Measurements from ENCODE around the gene NPDC1. TPM values are rescaled to one million over a fixed set of nuclear protein-coding genes. Genes with fewer than 3 reads are reported as not detected.

Gene NPDC1
- polyA plus RNA-seq, 3 donors, result 28.3 to 38.5 (median 32.0) TPM

DNA sequence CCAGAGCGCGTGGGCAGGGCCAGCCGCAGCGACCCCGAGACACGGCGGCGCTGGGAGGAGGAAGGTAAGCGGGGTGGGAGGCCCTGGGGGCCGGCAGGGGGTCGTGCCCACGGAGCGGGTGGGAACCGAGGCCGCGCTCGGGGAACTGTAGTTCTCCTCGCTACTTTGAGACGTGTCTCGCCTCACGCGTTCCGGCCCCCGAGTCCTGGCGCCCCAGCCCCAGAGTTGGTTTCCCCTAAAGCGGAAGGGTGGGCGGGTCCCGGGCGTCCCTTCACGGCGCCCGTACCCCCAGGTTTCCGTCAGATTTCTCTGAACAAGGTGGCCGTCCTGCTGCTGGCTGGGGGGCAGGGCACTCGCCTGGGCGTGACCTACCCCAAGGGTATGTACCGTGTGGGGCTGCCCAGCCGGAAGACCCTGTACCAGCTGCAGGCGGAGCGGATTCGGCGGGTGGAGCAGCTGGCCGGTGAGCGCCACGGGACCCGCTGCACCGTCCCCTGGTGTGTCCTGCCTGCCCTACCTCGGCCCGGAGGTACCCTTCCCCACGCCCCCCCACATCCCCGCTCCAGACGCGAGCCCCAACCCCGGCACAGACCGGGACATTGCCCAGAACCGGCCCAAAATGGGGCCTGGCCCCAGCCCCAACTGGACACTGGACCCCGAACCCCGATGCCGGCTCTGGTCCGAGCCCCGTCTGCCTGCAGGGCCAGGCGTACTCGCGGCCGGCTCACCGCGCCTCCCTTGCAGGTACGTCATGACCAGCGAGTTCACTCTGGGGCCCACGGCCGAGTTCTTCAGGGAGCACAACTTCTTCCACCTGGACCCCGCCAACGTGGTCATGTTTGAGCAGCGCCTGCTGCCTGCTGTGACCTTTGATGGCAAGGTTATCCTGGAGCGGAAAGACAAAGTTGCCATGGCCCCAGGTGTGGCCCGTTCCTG, 32.0 kb upstream of the NPDC1 start:
- DNase-seq, result no peak

DNA sequence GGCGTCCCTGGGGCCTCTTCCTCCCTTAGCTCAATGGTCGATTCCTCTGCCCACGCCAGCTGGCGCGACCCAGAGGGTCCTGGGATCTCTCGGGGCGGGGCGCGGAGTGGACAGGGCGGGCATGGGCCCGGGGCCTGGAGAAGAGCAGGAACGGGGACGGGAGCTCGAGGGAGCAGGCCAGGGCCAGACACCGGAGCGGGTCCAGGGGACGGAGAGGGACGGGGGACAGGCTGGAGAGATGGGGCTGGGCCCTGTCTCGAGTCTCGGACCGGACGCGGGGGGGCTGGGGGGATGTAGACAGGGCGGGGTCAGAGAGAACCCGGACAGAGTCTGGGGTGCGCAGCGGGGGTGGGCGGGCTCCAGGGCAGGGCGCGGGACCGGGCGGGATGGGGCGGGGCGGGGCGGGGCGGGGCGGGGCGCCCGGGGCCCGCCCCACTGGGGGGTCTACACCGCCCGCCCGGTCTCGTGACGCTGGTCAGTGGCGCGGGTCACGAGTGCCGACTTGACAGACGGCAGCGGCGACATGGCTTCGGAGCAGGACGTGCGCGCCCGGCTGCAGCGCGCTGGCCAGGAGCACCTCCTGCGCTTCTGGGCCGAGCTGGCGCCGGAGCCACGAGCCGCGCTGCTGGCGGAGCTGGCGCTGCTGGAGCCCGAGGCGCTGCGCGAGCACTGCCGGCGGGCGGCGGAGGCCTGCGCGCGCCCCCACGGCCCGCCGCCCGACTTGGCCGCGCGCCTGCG, 31.2 kb upstream of the NPDC1 start, which contains the start of gene UAP1L1:
TSS of gene UAP1L1 (plus strand) at position 508 of the 738 bp plus-strand sequence. CDS start at position 524, 16 bp downstream.
- DNase-seq, result no peak

DNA sequence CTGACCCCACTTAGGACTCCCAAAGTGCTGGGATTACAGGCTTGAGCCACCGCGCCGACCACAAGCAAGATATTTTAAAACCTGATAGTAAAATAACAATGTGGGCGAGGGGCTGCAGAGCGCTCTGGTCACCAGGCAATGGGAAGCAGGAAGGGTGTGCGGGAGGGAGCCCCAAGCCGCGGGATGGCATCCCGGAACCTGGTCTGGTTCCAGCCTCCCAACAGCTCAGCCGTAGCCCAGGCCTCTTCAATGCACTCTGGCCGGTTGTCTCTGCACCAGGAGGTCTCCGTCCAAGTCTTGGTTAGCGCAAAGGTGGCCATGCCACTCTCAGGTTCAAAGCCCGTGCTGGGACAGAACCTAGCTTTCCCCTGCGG, 30.6 kb upstream of the NPDC1 start:
- DNase-seq, result no peak

DNA sequence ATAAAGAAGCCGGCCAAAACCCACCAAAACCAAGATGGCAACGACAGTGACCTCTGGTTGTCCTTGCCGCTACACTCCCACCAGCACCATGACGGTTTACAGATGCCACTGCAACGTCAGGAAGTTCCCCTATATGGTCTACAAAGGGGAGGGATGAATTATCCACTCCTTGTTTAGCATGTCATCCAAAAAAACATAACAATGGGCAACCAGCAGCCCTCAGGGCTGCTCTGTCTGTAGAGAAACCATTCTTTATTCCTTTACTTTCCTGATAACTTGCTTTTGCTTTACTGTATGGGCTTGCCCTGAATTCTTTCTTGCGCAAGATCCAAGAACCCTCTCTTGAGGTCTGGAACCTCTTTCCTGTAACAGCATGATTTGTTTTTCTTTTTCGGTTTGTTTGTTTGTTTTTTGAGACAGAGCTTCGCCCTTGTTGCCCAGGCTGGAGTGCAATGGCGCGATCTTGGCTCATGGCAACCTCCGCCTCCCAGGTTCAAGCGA, 29.3 kb upstream of the NPDC1 start:
- DNase-seq, result no peak

DNA sequence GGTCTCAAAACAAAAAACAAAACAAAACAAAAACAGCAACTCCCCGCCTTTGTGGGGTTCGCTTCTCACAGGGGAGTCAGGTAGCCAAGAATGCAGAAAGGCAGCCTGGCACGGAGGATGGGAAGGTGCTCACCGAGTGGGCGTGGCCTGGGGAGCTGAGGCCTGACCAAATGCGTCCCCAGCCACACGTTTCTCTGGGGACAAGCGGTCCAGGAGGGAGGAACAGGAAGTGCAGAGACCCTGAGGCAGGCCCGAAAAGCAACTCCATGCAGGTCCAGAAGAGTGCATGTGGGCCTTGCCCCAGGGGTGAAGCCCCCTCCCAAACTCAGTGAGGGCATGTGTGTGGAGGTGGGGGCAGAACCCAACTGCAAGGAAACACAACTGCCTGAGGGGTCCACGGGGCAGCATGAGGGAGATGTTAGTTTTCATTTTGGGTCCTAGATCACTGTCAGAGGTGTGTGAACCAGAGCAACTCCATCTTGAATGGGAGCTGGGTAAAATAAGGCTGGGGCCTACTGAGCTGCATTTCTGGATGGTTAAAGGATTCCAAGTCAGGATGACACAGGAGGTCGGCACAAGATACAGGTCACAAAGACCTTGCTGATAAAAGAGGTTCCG, 28.8 kb upstream of the NPDC1 start:
- no peak for DNase-seq

DNA sequence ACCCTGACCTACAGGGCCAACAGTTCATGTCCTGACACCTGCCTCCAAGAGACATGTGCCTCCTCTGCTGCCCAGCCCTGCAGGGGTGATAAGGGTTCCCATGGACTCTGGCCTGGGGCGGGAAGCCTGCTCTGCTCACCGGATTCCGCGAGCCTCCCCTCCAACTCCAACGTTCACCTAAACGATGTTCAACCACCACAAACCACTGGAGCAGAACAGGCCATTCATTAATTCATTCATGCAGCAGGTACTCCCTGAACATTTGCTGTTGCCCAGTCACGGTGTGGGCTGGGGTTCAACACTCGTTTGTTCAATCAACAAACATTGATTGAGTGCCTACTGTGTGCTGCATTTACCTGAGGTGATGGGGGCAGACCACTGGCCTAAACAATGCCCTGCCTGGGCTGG, 28.0 kb upstream of the NPDC1 start:
- DNase-seq, result no peak

DNA sequence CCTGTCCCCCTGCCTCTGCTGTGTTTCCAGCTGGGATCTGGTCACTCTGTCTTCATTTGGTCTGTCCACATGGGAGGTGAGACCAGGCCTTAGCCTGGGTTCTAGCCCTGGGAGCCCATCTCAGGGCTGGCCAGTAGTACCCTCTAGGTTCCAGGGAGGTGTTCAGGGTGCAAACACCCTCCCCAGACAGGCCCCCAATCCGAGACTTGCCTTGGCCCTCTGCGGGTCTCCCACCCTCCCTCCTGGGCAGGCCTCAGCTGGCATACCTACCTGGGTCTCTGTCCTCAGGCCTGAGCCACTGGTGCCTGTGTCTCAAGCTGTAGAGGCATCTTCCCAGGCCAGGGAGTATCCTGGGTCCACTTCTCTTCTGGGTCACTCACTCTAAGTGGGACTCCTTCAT, 25.3 kb upstream of the NPDC1 start:
- DNase-seq, result no peak

DNA sequence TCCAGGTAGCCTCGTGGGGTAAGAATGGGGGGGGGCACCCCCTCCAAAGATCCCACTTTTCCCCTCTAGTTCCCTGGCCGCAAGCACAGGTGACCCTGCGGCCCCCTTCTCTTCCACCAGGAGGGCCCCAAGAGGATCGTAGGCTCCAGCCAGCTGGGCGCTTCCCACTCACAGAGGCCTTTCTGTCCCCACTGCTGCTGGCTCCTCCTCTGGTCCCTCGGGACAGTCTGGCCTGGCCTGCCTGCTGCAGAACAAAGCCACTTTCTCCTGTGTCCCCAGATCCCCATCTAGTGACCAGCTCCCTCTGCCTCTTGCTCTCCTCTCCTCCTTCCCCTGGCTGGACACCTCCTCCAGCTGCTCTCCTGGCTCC, 24.9 kb upstream of the NPDC1 start:
- no peak for DNase-seq

DNA sequence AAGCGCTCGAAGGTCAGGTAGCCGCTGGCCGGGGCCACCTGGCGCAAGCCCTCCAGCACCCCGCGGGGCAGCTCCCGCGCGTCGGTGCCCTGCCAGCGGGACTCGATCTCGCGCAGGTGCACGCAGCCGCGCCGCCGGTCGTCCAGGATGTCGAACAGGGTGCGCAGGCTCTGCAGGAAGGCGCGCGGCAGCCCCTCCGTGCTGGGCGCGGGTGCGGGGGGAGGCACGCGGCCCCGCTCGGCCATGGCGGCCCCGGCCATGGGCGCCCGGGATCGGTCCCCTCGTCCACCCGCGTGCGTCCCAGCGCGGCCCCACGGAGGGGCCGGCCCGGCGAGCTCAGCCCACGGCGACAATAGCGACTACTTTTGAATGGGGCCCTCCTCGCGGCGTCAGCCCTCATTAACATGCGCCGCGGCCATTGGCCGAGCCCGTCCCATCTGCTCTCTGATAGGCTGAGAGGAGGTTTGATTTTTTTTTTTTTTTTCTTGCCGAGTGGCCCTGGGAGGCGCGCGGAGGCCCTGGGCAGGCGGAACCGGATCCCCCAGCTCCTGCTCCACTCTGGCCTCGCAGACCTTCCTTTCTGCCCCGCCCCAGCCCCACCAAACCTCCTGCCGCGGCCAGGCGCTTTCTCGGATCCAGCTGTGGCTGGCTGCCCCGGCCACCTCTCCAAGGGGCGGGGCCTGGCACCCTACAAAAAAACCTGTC, 24.4 kb upstream of the NPDC1 start, which contains the start of gene SAPCD2:
TSS of gene SAPCD2 (minus strand) at position 357 of the 705 bp plus-strand sequence. CDS start at position 260, 97 bp downstream.
- DNase-seq, result peak; percentile 87

DNA sequence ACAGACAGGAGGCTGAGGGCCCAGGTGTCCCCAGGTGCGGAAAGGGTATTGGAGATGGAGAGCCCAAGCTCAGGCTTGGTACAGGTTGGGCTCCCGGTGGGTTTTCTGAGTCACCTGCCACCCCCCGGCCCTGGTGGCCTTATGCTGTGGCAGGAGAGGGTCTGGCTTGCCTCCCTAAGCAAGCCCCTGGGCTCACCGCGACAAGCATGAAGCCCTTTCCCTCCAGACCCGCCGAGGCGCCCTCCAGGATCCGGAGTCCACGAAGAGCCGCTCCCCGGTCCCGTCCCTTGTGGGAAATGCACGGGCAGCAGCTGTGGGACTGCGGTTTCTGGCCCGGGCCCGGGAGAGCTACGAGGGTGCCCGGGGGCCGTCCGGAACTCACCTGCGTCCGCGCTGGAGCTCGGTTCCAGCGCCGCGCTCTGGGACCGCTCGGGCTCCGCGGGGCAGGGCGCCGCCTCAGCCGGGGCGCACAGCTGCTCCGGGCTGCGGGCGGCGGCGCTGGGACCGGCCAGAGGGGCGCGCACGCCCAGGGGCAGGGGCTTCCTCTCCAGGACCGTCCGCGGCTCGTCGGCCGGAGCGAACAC, 23.6 kb upstream of the NPDC1 start:
- DNase-seq, result no peak

DNA sequence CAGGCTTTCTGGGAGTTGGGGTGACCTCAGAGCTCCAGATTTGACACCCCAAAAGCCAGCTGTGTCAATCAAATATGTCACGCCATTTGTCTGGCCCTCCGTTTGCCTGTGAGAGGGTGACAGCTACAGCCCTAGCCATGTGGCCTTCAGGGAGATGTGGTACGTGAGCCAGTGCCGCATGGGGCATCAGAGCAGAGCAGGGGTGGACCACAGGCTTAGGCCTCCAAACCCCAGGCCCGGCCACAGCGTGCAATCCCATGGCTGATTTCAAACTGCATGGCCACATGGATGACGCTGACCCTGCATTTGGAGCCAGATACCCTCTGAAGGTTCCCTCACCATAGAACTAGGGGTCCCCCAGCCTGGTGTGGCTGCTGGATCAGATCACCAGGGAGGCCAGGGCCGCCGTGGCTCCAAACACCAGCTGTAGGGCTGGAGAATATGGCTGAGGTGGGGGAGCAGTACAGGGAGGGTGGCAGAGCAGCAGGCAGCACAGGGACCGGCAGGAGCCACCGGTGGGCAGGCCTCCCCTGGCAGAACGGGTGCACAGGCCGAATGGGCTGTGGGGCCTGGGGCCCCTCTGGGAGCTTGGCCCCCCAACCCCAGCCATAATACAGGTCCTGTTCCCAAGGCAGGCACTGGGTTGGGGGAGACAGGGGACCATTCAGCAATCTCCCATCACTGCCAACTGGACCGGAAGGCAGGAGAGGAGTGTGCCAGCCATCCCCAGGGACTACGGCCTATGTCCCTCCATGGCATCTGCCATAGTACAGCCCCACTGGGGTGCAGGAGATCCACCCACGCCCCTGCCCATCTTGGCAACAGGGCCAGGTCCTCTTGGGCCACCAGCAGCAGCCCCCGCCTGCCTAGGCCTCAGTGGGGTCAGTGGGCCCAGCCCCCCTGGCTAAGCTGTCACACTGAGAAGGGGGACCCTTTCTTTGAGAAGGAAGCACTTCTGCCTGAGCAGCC, 22.8 kb upstream of the NPDC1 start:
- DNase-seq, result no peak

DNA sequence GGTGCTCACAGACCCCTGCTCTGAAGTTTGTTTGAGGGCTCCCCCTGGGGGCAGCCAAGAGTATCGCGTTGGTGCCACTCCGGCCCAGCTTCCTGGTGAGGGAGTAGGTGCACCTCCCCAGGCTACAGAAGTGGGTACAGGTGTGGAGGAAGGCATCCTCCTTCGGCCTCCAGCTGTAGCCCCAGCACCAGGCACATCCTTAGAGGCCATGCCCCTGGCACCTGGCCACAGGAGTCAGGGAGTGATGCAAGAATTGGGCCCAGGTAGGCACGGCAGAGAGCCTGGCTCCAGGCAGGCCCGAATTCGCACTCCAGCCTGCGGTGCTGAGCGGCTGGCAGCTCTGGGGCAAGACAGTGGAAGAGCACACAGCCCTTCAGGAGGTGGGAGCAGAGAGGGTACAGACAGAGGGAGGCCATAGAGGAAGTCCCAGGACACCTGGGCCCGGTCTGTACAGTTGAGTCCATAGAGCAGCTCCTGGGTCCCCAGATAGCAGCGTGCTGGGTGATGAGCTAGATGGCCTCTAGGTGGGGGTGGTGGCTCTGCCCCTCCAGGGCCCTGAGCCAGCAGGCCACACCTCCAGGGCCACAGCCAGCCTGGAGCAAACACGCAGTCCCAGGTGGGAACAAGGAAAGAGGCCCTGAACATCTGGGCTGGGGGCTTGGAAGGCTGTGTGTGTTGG, 22.0 kb upstream of the NPDC1 start:
- DNase-seq, result no peak

DNA sequence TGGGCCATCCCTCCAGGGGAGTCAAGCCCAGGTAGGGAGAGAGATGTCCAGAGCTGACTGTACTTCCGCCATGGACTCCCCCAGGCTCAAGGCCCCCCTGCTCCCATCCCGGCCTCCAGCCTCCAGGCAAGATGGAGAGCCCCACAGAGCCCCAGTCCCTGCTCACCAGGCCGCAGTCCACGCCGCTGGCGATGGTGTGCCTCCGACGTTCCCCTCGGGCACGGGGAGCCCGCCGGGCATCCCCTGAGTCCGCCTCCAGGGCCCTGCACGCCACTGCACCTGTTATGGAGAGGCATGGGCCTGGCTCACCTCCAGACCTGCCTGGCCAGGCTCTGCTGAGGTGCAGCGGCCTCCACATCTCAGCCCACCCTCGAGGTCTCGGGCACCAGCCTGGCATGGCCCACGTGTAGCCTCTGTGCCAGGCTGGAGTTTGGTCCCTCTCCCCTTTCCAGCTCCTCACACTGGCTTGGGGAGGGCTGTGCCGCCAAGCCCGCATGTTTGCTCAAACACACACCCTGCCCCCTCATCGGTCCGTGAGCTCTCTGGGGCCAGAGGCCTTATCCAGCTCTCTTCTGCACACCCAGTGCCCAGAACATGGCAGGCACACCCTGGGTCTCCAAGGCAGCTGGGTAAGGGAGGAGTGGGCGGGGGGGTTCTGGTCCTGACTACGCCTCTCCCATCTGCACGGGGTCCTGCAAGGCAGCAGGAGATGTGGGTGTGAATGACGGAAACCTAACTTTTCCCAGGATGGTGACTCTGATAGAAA, 20.3 kb upstream of the NPDC1 start:
- no peak for DNase-seq

DNA sequence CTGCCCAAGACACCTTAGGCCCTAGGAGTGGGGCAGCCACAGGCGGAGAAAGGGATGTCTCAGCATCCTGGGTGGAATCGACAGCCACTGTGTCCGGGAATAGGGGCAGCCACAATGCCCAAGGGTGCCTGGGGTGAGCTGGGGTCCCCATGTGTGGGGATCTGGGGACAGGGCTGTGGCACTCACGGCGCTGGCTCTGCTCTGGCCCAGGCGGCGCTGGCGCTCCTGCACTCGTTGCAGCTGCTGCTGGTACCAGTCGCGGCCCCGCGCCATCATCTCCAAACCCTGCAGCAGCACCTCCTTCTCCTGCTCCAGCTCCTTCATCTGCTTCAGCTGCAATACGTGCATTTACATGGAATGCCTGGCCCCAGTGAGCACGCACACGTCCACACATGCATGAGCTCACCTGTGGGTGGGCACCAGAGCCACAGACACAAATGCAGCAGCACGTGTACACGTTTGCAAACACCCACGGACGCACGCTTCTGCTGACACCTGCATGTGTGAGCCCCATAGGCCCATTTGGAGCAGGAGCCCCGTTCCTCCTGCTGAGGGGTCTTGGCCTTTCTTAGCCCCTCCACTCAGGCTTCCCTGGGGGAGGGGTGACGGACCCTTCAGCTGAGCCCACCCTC, 19.5 kb upstream of the NPDC1 start:
- no peak for DNase-seq

DNA sequence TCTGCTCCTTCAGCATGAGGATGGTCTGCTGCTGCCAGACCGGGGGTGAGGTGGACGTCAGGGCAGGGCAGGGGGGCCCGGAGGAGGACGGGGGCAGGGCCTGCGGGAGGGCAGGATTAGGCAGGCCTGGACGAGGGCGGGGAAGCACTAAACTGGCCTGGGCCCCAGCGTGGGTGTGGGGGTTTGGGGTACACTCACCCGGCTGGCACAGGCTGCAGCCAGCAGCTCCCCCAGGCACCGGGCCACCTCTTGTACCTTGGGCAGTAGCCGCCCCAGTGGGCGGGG, 18.8 kb upstream of the NPDC1 start:
- DNase-seq, result no peak

DNA sequence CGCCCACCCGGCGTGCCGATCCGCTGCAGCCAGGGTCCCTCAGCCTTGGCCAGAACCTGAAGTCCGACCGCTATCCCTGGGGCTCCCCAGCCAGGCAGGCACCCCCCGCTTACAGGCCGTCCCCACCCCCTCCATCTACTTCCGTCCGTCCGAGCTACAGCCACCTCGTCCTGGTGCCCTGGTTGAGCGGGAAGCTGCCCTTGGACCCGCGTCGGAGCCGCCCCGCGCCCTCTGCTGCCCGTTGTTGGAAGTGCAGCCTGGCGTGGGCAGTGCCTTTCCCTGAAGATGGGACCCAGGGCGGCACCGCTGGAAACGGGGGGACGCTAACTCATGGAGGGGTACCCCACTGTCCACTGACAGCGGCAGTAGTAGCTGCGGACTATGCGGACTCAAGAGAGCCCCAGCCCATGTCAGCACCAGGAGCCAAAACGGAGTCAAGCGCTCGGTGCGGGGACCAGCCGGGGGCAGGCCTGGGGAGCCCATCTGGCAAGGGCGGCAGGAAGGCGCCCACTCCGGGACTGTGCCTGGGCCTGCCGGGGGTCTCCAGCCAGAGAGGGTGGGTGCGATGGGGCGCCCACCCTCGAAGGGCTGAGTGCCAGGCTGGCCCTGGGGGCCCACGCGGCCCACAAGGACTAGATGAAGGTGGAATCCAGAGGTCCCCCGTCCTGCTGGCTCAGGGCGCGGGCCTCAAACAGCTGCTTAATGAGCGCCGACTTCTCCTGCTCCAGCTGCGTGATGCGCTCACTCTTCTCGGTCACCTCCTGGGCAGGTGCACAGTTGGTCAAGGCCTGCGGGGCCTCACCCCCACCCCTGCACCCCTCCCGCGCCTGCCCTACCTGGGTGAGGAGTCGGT, 18.3 kb upstream of the NPDC1 start:
- no peak for DNase-seq

DNA sequence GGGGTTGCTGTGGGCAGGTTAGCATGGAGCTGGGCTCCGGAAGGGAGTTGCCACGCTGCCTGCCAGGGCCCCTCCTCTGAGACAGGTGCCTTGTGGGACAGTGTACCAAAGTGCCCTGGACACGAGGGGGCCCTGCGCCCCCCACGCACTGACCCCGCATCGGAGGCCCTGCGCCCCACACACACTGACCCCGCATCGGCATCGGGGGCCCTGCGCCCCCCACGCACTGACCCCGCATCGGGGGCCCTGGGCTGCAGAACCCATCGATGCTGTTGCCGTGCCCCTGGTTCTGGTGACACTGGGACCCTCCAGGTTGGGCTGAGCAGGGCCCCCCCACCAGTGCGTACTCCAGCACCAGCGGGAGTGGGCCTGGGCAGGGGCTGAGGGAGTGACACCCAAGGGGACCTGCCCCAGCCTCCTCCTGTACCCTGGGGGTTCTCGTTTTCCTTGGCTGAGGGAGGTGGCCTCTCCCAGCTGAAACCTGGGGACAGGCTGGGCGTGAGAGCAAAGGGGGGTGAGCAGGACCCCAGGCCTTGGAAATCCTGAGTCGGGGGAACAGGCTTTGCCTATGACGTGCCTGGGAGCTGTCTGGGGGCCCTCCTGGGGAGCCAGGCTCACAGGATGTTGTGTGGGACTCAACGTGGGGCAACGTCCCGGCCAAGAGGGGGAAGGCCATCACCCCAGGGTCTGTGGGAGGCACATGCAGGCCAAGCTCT, 17.5 kb upstream of the NPDC1 start:
- DNase-seq, result no peak
